T-cell (primary cell): ENCODE data around the gene DDX24. TPM values are rescaled to one million over a fixed set of nuclear protein-coding genes. Genes with fewer than 3 reads are reported as not detected.

ENCODE experiments used
- ATAC-seq, 4 experiments: fragments of 200-7000 bp in 3 of 4; fragments of 150-1000 bp in 1 of 4; cut with Tn5 transposase; replicated peaks in 1 of 4; 1 replicate in 3 of 4; 2 replicates in 1 of 4; pipeline ENCODE4 v1.10.0; 2021; ENCODE audit warnings: moderate library complexity in 3 of 4, mild to moderate bottlenecking in 2 of 4, moderate number of reproducible peaks in 1 of 4
- CTCF ChIA-PET, 2 donors: fragments of 300-600 bp; sonication (Branson Sonifier 250); formaldehyde crosslinking; loops; one replicate each; lab custom pipeline; 2022; ENCODE audit warnings: antibody characterized with exemption in 2 of 2; lab: Charles Lee
- POLR2A ChIA-PET, 2 donors: fragments of 300-600 bp; sonication (Branson Sonifier 250); formaldehyde crosslinking; loops; one replicate each; lab custom pipeline; 2022; ENCODE audit warnings: antibody characterized with exemption in 2 of 2; lab: Charles Lee
- DNase-seq, 35 experiments: peaks; one replicate each; pipeline versions ENCODE4 v3.0.0 to v3.0.0-alpha.2; 2013 to 2023
- H3K27ac ChIP-seq: one replicate; pipeline ENCODE4 v1.5.1; 2013; ENCODE audit warnings: low read length
- H3K27me3 ChIP-seq, 2 experiments: replicated peaks in 1 of 2; 1 replicate in 1 of 2; 2 replicates in 1 of 2; pipeline versions ENCODE4 v1.6.1 to v1.7.0; 2013; ENCODE audit warnings: low read length in 1 of 2, mixed read lengths in 1 of 2; ENCODE audit not compliant: control insufficient read depth in 2 of 2, insufficient read depth in 2 of 2; ENCODE audit errors: extremely low read depth in 1 of 2
- H3K36me3 ChIP-seq, 2 donors: 1 replicate in 1 of 2; 2 replicates in 1 of 2; pipeline versions ENCODE4 v1.6.1 to v1.7.0; 2013; ENCODE audit warnings: low read length in 1 of 2; ENCODE audit not compliant: control insufficient read depth in 2 of 2, insufficient read depth in 1 of 2; ENCODE audit errors: extremely low read depth in 1 of 2
- H3K4me1 ChIP-seq, 2 experiments: 1 replicate in 1 of 2; 2 replicates in 1 of 2; pipeline versions ENCODE4 v1.6.1 to v1.7.0; 2013; ENCODE audit warnings: low read length in 2 of 2, mixed read lengths in 1 of 2; ENCODE audit not compliant: insufficient read depth in 2 of 2, control insufficient read depth in 1 of 2; ENCODE audit errors: extremely low read depth in 1 of 2
- H3K4me3 ChIP-seq, 2 donors: 1 replicate in 1 of 2; 2 replicates in 1 of 2; pipeline versions ENCODE4 v1.5.1 to v1.7.0; 2013; ENCODE audit warnings: mild to moderate bottlenecking in 2 of 2, low read length in 1 of 2, moderate library complexity in 1 of 2; ENCODE audit not compliant: control insufficient read depth in 1 of 2; ENCODE audit errors: extremely low read depth in 1 of 2
- H3K9me3 ChIP-seq: 2 replicates; pipeline ENCODE4 v1.7.0; 2013
- H3K27ac Mint-ChIP-seq, 2 donors: one replicate each; pipeline ENCODE4 v1.8.0; 2020 to 2021; ENCODE audit warnings: mild to moderate bottlenecking in 2 of 2, mixed read lengths in 2 of 2
- H3K27me3 Mint-ChIP-seq, 2 donors: one replicate each; pipeline ENCODE4 v1.8.0; 2021 to 2022; ENCODE audit warnings: mixed read lengths in 2 of 2
- H3K36me3 Mint-ChIP-seq: one replicate; pipeline ENCODE4 v1.8.0; 2021; ENCODE audit warnings: mixed read lengths
- H3K4me1 Mint-ChIP-seq, 3 donors: one replicate each; pipeline ENCODE4 v1.8.0; 2020 to 2022; ENCODE audit warnings: mixed read lengths in 3 of 3, mild to moderate bottlenecking in 1 of 3
- H3K4me3 Mint-ChIP-seq, 3 donors: one replicate each; pipeline ENCODE4 v1.8.0; 2020 to 2022; ENCODE audit warnings: mild to moderate bottlenecking in 3 of 3, mixed read lengths in 3 of 3, moderate library complexity in 3 of 3
- H3K9me3 Mint-ChIP-seq, 3 donors: one replicate each; pipeline ENCODE4 v1.8.0; 2020 to 2022; ENCODE audit warnings: mixed read lengths in 3 of 3
- WGBS: methylation state at CpG from one replicate; pipeline ENCODE4 v1.1.5; 2013; ENCODE audit warnings: missing lambda C conversion rate; ENCODE audit not compliant: insufficient coverage; 5-methylcytosine and 5-hydroxymethylcytosine counted together
- total RNA-seq, 35 experiments: library from RNA in 6 of 35; stranded (reverse) in 6 of 35; fragments of 120-200 nt in 1 of 35; gene quantifications; one replicate each; pipeline versions ENCODE4 v1.2.1 to v1.2.4 and lab custom pipeline; 2013 to 2026

The DDX24 gene
- total RNA-seq, 5 donors from 2014 or later (not counting 1 experiment from before 2014, with no cell fraction given) = 258 to 448 (median 265) TPM

- Mint-ChIP-seq H3K36me3 (no peaks in the 10 kb centered on the region), H3K4me1 (peaks cover 32 to 39% (median 34%) of the 10 kb centered on the region in 3 donors), H3K27me3 (peaks cover 7 to 11% of the 10 kb centered on the region in 2 donors), H3K9me3 (no peaks in the 10 kb centered on the region), H3K27ac (no peak overlapping the region), H3K4me3 (no peak overlapping the region)
- ChIA-PET POLR2A (no interaction called here), CTCF (interaction anchor here (0.9 to 1.9 kb wide), 5 partner anchors 63 to 70 kb away, joined by 3 to 10 read pairs (median 5); no protein-coding TSS in a partner anchor)
- no peaks in the 10 kb centered on the region for H3K9me3 ChIP-seq
- H3K4me1 ChIP-seq = peaks cover 0 to 33% of the 10 kb centered on the region in 2 experiments
- DNase-seq (peak in 4 of 35 experiments; percentile 7 to 44 (median 16)), ATAC-seq (peak in 1 of 4 experiments; percentile 49)
- no peak overlapping the region for H3K27ac ChIP-seq
- peaks cover 0 to 37% of the 10 kb centered on the region in 2 experiments for H3K27me3 ChIP-seq
- H3K36me3 ChIP-seq = no peaks in the 10 kb centered on the region
- no peak overlapping the region for H3K4me3 ChIP-seq
- WGBS = 46% methylated on average over 4 of the region's 14 CpGs
These were observed 75.5 kb downstream of the DDX24 start for GRCh38 chr14:94005324-94006073.

GRCh38 chr14:94004015-94004414 lies 77.0 kb downstream of the DDX24 start:
- WGBS = 94% methylated on average over 5 of the region's 8 CpGs
- peaks cover 19 to 25% (median 21%) of the 10 kb centered on the region in 3 donors for H3K4me1 Mint-ChIP-seq
- no peak overlapping the region for H3K27ac Mint-ChIP-seq
- Histone ChIP-seq H3K4me1 (peaks cover 0 to 24% of the 10 kb centered on the region in 2 experiments), H3K36me3 (no peaks in the 10 kb centered on the region), H3K4me3 (no peak overlapping the region), H3K9me3 (no peaks in the 10 kb centered on the region), H3K27ac (no peak overlapping the region), H3K27me3 (peaks cover 0 to 30% of the 10 kb centered on the region in 2 experiments)
- no peaks in the 10 kb centered on the region for H3K36me3 Mint-ChIP-seq
- CTCF ChIA-PET = interaction anchor here (1.1 to 1.9 kb wide), 3 partner anchors 64 to 68 kb away, joined by 3 to 9 read pairs (median 5); no protein-coding TSS in a partner anchor
- peaks cover 7 to 8% of the 10 kb centered on the region in 2 donors for H3K27me3 Mint-ChIP-seq
- no peaks in the 10 kb centered on the region for H3K9me3 Mint-ChIP-seq
- ATAC-seq (no peak), DNase-seq (no peak)
- POLR2A ChIA-PET = no interaction called here
- H3K4me3 Mint-ChIP-seq = no peak overlapping the region

GRCh38 chr14:94003397-94003796 lies 77.6 kb downstream of the DDX24 start:
- DNase-seq (no peak), ATAC-seq (no peak)
- Mint-ChIP-seq H3K36me3 (no peaks in the 10 kb centered on the region), H3K27ac (no peak overlapping the region), H3K4me1 (peaks cover 15 to 19% (median 18%) of the 10 kb centered on the region in 3 donors), H3K27me3 (peaks cover 7% of the 10 kb centered on the region in 2 donors), H3K4me3 (no peak overlapping the region), H3K9me3 (no peaks in the 10 kb centered on the region)
- ChIA-PET CTCF (interaction anchor here (0.6 to 1.9 kb wide), 4 partner anchors 63 to 867 kb away, joined by 3 to 7 read pairs (median 4); no protein-coding TSS in a partner anchor), POLR2A (no interaction called here)
- Histone ChIP-seq H3K9me3 (no peaks in the 10 kb centered on the region), H3K4me1 (peaks cover 0 to 17% of the 10 kb centered on the region in 2 experiments), H3K36me3 (no peaks in the 10 kb centered on the region), H3K27me3 (peaks cover 0 to 29% of the 10 kb centered on the region in 2 experiments), H3K4me3 (no peak overlapping the region), H3K27ac (no peak overlapping the region)
- 83% methylated on average over 1 of the region's 4 CpGs for WGBS

GRCh38 chr14:94001501-94002396 lies 79.3 kb downstream of the DDX24 start:
- ChIA-PET POLR2A (no interaction called here), CTCF (interaction anchor here (0.7 to 3.7 kb wide), 6 partner anchors 62 to 162 kb away, joined by 3 to 32 read pairs (median 4); no protein-coding TSS in a partner anchor)
- Mint-ChIP-seq H3K4me1 (peaks cover 7 to 12% (median 9%) of the 10 kb centered on the region in 3 donors), H3K27me3 (peaks cover 7% of the 10 kb centered on the region in 2 donors), H3K36me3 (no peaks in the 10 kb centered on the region), H3K9me3 (no peaks in the 10 kb centered on the region), H3K27ac (no peak overlapping the region), H3K4me3 (peak overlapping the region in 1 of 3 donors; percentile 29)
- DNase-seq (peak in 33 of 35 experiments; percentile 3 to 81 (median 40)), ATAC-seq (peak; percentile 71 to 86 (median 76))
- H3K27me3 ChIP-seq = peaks cover 0 to 34% of the 10 kb centered on the region in 2 experiments
- 59% methylated on average over 16 of the region's 26 CpGs for WGBS
- no peaks in the 10 kb centered on the region for H3K36me3 ChIP-seq
- peaks cover 0 to 12% of the 10 kb centered on the region in 2 experiments for H3K4me1 ChIP-seq
- no peak overlapping the region for H3K27ac ChIP-seq
- H3K9me3 ChIP-seq = no peaks in the 10 kb centered on the region
- no peak overlapping the region for H3K4me3 ChIP-seq

GRCh38 chr14:94001016-94001415 lies 80.0 kb downstream of the DDX24 start:
- Histone ChIP-seq H3K9me3 (no peaks in the 10 kb centered on the region), H3K27ac (no peak overlapping the region), H3K27me3 (peaks cover 0 to 40% of the 10 kb centered on the region in 2 experiments), H3K36me3 (no peaks in the 10 kb centered on the region), H3K4me1 (peaks cover 0 to 12% of the 10 kb centered on the region in 2 experiments), H3K4me3 (no peak overlapping the region)
- ChIA-PET CTCF (interaction anchor here (0.6 to 3.7 kb wide), 5 partner anchors 19 to 65 kb away, joined by 3 to 32 read pairs (median 3); no protein-coding TSS in a partner anchor), POLR2A (no interaction called here)
- 85% methylated on average over 13 of the region's 13 CpGs for whole genome bisulfite sequencing
- Mint-ChIP-seq H3K9me3 (no peaks in the 10 kb centered on the region), H3K27ac (no peak overlapping the region), H3K4me1 (peaks cover 7 to 12% (median 9%) of the 10 kb centered on the region in 3 donors), H3K36me3 (no peaks in the 10 kb centered on the region), H3K27me3 (peaks cover 7 to 8% of the 10 kb centered on the region in 2 donors), H3K4me3 (no peak overlapping the region)
- ATAC-seq = no peak
- DNase-seq = no peak
